GM12864 (cell line): ENCODE measurements around the gene PPP4R2.
A peak's percentile ranks its signal among the peaks of the same experiment; 100 is the strongest.

Source experiments
- DNase-seq: peaks from one replicate; pipeline ENCODE4 v3.0.0-alpha.2; 2011; ENCODE audit warnings: low read depth
- H3K4me3 ChIP-seq: 2 replicates; pipeline ENCODE4 v1.5.1; 2011; ENCODE audit warnings: mild to moderate bottlenecking, low read depth, low read length, control low read depth
- CTCF ChIP-seq: IDR thresholded peaks from 2 replicates; pipeline ENCODE4 v1.5.1; 2011; ENCODE audit warnings: low read depth, mild to moderate bottlenecking, moderate library complexity, low read length, control low read depth, inconsistent platforms; ENCODE audit errors: missing control alignments

The PPP4R2 gene

GRCh38 chr3:73100741-73101559 lies 104.3 kb downstream of the PPP4R2 start:
- peak; percentile 45 for DNase-seq
- H3K4me3 ChIP-seq: no peak overlapping the region

GRCh38 chr3:73101881-73102280 lies 105.3 kb downstream of the PPP4R2 start:
- no peak for TF ChIP-seq CTCF
- H3K4me3 ChIP-seq: no peak overlapping the region
- no peak for DNase-seq

More at GRCh38 chr3:73100741-73101559, 104.3 kb downstream of the PPP4R2 start:
- TF ChIP-seq CTCF: peak; percentile 95

- no peak for DNase-seq
- TF ChIP-seq CTCF: no peak
- H3K4me3 ChIP-seq: no peak overlapping the region
Observed at GRCh38 chr3:73107215-73107614, 110.6 kb downstream of the PPP4R2 start.

GRCh38 chr3:73107676-73108187 lies 111.1 kb downstream of the PPP4R2 start:
- H3K4me3 ChIP-seq: no peak overlapping the region
- no peak for DNase-seq
- TF ChIP-seq CTCF: no peak

GRCh38 chr3:73108750-73109149 lies 112.1 kb downstream of the PPP4R2 start:
- no peak for TF ChIP-seq CTCF

GRCh38 chr3:73110530-73110929 lies 113.9 kb downstream of the PPP4R2 start:
- TF ChIP-seq CTCF: no peak
- H3K4me3 ChIP-seq: no peak overlapping the region
- no peak for DNase-seq

More at GRCh38 chr3:73108750-73109149, 112.1 kb downstream of the PPP4R2 start:
- no peak overlapping the region for H3K4me3 ChIP-seq
- no peak for DNase-seq

GRCh38 chr3:73114711-73115110 lies 118.1 kb downstream of the PPP4R2 start:
- H3K4me3 ChIP-seq: no peak overlapping the region
- DNase-seq: no peak
- TF ChIP-seq CTCF: no peak
